GM12892 (cell line): ENCODE measurements around the gene KLHL12.

Source experiments
- POLR2A ChIP-seq: IDR thresholded peaks from 2 replicates; pipeline ENCODE4 v1.6.1; 2011; ENCODE audit warnings: low read depth, low read length, control low read depth
- TAF1 ChIP-seq: IDR thresholded peaks from 2 replicates; pipeline ENCODE4 v1.6.1; 2011; ENCODE audit warnings: low read depth, mild to moderate bottlenecking, control low read depth, low read length, borderline replicate concordance

- no peak for TF ChIP-seq TAF1
- TF ChIP-seq POLR2A, result no peak
These were observed 84.0 kb downstream of the KLHL12 start for GRCh38 chr1:202843081-202843480.
